Measurements from ENCODE around the gene STK32B. TPM values are rescaled to one million over a fixed set of nuclear protein-coding genes. Genes with fewer than 3 reads are reported as not detected.
"Not testable (repeated sequence)": the region's sequence is repeated elsewhere in the genome, so short reads cannot be mapped to it uniquely, and the experiment has no call there.

The STK32B gene
- total RNA-seq, 1 donor from 2014 or later: 3.5 TPM

DNA sequence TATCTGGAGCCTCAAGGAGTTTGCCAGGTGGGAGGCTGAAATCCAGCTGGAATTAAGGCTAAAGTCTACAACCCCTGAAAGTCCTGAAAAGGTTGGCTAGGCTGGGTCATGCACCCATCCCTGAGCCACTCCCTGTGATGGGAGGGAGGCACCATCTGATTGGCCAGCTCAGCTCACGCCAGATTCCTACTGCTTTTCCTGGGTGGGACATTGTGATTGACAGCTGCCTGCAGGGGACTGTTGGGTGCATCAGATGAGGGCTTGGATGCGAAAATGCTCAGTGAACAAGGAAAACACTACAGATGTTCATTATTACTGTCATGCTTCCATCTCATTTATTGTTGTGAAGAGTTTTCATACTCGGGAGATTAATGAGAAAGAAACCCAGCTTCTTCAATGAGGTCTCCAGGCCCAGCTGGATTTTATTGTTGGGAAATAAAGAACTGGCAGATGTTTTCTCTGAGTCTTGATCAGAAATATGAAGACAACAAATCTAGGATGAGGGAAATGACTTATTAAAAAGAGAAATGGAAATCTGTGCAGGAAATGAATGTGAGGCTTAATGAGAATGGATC is 185.9 kb downstream of the STK32B start:
- no peak overlapping the region for H3K27ac Mint-ChIP-seq (ENCODE audit: unreplicated experiment)

DNA sequence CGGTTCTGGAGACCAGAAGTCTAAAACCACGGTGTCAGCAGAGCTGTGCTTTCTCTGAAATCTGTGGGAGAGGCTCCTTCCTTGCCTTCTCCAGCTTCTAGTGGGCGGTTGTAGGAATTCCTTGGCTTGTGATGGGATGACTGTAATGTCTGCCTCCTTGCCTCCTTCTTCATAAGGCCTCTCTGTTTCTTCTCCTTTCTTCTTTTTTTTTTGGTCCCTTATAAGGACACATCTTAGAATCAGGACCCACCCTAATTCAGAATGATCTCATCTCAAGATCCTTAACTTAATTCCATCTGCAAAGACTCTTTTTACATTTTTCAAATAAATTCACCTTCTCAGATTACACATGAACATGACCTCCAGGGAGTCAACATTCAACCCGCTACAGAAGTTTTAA is 186.9 kb downstream of the STK32B start:
- Mint-ChIP-seq H3K27me3 (ENCODE audit: low read depth) (peaks cover 1% of the 10 kb centered on the region), H3K27ac (ENCODE audit: unreplicated experiment) (no peak overlapping the region), H3K4me1 (no peaks in the 10 kb centered on the region), H3K36me3 (ENCODE audit: low read depth) (no peaks in the 10 kb centered on the region), H3K4me3 (no peak overlapping the region), H3K9me3 (no peaks in the 10 kb centered on the region)
- DNase-seq (ENCODE audit: low read depth, low spot score): no peak
- no peak for TF ChIP-seq CTCF (conservative IDR thresholded peaks at IDR 0.05)

More for the DNA sequence above, 185.9 kb downstream of the STK32B start:
- no peaks in the 10 kb centered on the region for H3K4me1 Mint-ChIP-seq
- no peak overlapping the region for H3K4me3 Mint-ChIP-seq
- no peak for DNase-seq (ENCODE audit: low read depth, low spot score)
- no peaks in the 10 kb centered on the region for H3K36me3 Mint-ChIP-seq (ENCODE audit: low read depth)
- no peak for TF ChIP-seq CTCF (conservative IDR thresholded peaks at IDR 0.05)
- no peaks in the 10 kb centered on the region for H3K9me3 Mint-ChIP-seq
- peaks cover 4% of the 10 kb centered on the region for H3K27me3 Mint-ChIP-seq (ENCODE audit: low read depth)

- H3K27ac Mint-ChIP-seq (ENCODE audit: unreplicated experiment); H3K4me3 Mint-ChIP-seq; H3K4me1 Mint-ChIP-seq; DNase-seq (ENCODE audit: low read depth, low spot score); H3K27me3 Mint-ChIP-seq (ENCODE audit: low read depth); H3K36me3 Mint-ChIP-seq (ENCODE audit: low read depth); H3K9me3 Mint-ChIP-seq: not testable (repeated sequence)
These were observed 195.8 kb downstream of the STK32B start for GRCh38 chr4:5247061-5247460.

DNA sequence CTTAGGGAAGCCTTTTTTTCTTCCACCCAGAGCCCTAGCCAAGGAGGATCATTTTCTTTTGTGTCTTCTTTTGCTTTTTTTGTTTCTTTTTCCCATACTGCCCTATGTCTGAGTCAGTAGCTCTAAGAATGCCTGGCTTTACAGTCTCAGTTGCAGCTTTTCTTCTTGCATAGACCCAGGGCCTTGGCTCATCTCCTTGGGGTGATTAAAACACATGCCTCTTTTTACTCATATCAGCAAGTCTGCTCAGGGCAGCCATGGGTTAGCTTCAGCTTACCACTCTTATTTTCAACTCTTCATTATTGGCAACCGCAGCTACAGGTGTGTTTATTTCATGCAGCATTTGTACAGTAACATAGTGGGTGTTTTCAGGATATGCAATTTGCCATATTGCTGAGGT is 196.5 kb downstream of the STK32B start:
- Mint-ChIP-seq H3K4me1 (no peaks in the 10 kb centered on the region), H3K9me3 (peaks cover 4% of the 10 kb centered on the region), H3K27me3 (ENCODE audit: low read depth) (peaks cover 2% of the 10 kb centered on the region), H3K36me3 (ENCODE audit: low read depth) (peaks cover 8% of the 10 kb centered on the region), H3K4me3 (no peak overlapping the region), H3K27ac (ENCODE audit: unreplicated experiment) (no peak overlapping the region)
- TF ChIP-seq CTCF (conservative IDR thresholded peaks at IDR 0.05): no peak
- DNase-seq (ENCODE audit: low read depth, low spot score): no peak

GRCh38 chr4:5249727-5250126 is 198.4 kb downstream of the STK32B start:
- Mint-ChIP-seq H3K4me3 (no peak overlapping the region), H3K4me1 (no peaks in the 10 kb centered on the region), H3K36me3 (ENCODE audit: low read depth) (peaks cover 8% of the 10 kb centered on the region), H3K27ac (ENCODE audit: unreplicated experiment) (no peak overlapping the region), H3K9me3 (peaks cover 4% of the 10 kb centered on the region), H3K27me3 (ENCODE audit: low read depth) (peaks cover 1% of the 10 kb centered on the region)
- TF ChIP-seq CTCF (conservative IDR thresholded peaks at IDR 0.05): no peak
- no peak for DNase-seq (ENCODE audit: low read depth, low spot score)

DNA sequence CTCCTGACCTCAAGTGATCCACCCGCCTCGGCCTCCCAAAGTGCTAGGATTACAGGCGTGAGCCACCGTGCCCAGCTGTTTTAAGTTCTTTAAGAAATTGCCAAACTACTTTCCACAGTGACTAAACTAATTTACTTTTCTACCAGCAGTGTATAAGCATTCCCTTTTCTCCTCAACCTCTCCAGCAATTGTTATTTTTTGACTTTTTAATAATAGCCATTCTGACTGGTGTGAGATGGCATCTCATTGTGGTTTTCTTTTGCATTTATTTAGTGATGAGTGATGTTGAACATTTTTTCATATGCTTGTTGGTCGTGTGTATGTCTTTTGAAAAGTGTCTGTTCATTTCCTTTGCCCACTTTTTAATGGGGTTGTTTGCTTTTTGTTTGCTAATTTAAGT is 199.3 kb downstream of the STK32B start:
- H3K27ac Mint-ChIP-seq (ENCODE audit: unreplicated experiment); H3K4me1 Mint-ChIP-seq; H3K4me3 Mint-ChIP-seq; H3K27me3 Mint-ChIP-seq (ENCODE audit: low read depth); DNase-seq (ENCODE audit: low read depth, low spot score); H3K36me3 Mint-ChIP-seq (ENCODE audit: low read depth); H3K9me3 Mint-ChIP-seq: not testable (repeated sequence)

DNA sequence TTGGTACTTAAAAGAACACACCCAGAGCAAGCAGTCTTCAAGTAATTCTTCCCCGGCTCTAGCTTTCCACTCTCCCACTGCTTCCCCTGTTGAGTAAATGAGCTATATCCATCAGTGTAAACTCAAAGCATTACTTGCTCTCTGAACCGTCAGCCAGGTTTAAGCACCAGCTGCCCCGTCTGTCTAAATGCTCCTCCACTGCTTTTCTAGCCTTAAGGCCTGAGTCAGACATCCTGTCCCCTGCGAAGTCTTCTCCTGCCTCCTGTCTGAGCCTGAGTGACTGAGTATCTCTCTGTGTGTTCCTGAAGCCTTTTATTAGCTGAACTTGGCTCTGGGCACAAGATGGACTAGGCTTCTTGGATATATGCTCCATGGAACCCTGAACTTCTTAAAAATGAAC is 205.1 kb downstream of the STK32B start:
- Mint-ChIP-seq H3K36me3 (ENCODE audit: low read depth) (no peaks in the 10 kb centered on the region), H3K4me3 (no peak overlapping the region), H3K27ac (ENCODE audit: unreplicated experiment) (no peak overlapping the region), H3K9me3 (no peaks in the 10 kb centered on the region), H3K27me3 (ENCODE audit: low read depth) (peaks cover 3% of the 10 kb centered on the region), H3K4me1 (no peaks in the 10 kb centered on the region)
- no peak for TF ChIP-seq CTCF (conservative IDR thresholded peaks at IDR 0.05)
- DNase-seq (ENCODE audit: low read depth, low spot score): no peak

Data from neural crest cell (in vitro differentiated cells).